MM.1S (cell line): Measurements from ENCODE around the gene TTC7B.

Experiments
- DNase-seq: peaks from one replicate; pipeline ENCODE4 v3.0.0-alpha.2; 2015
- H2AFZ ChIP-seq: fragments of 300-600 bp; sonication (generic); 2 replicates; pipeline ENCODE4 v1.6.0; 2016; ENCODE audit warnings: antibody characterized with exemption, low read length
- H3F3A ChIP-seq: fragments of 300-600 bp; sonication (generic); 2 replicates; pipeline ENCODE4 v1.6.1; 2016; ENCODE audit warnings: mild to moderate bottlenecking, antibody characterized with exemption, low read length, moderate library complexity, mixed read lengths; ENCODE audit not compliant: insufficient read depth
- H3K27ac ChIP-seq: fragments of 300-600 bp; sonication (generic); 2 replicates; pipeline ENCODE4 v1.5.1; 2016; ENCODE audit warnings: mild to moderate bottlenecking, low read length
- H3K27me3 ChIP-seq: fragments of 300-600 bp; sonication (generic); replicated peaks from 2 replicates; pipeline ENCODE4 v1.6.0; 2016; ENCODE audit warnings: low read length; ENCODE audit not compliant: insufficient read depth
- H3K36me3 ChIP-seq: fragments of 300-600 bp; sonication (generic); replicated peaks from 2 replicates; pipeline ENCODE4 v1.6.1; 2016; ENCODE audit warnings: mild to moderate bottlenecking, low read length, mixed read lengths; ENCODE audit not compliant: insufficient read depth
- H3K4me1 ChIP-seq: fragments of 300-600 bp; sonication (generic); 2 replicates; pipeline ENCODE4 v1.6.1; 2016; ENCODE audit warnings: low read length, mixed read lengths
- H3K4me2 ChIP-seq: fragments of 300-600 bp; sonication (generic); 2 replicates; pipeline ENCODE4 v1.6.0; 2016; ENCODE audit warnings: low read depth, low read length
- H3K4me3 ChIP-seq: fragments of 300-600 bp; sonication (generic); 2 replicates; pipeline ENCODE4 v1.5.1; 2016; ENCODE audit warnings: low read length, mixed read lengths
- H3K79me2 ChIP-seq: fragments of 300-600 bp; sonication (generic); 2 replicates; pipeline ENCODE4 v1.6.1; 2016; ENCODE audit warnings: mixed run types, low read length, mixed read lengths
- H3K9ac ChIP-seq: fragments of 300-600 bp; sonication (generic); 2 replicates; pipeline ENCODE4 v1.6.1; 2016; ENCODE audit warnings: low read length, mixed read lengths
- H3K9me2 ChIP-seq: fragments of 300-600 bp; sonication (generic); replicated peaks from 2 replicates; pipeline ENCODE4 v1.6.1; 2016; ENCODE audit warnings: mild to moderate bottlenecking, low read length, mixed read lengths; ENCODE audit not compliant: insufficient read depth
- H3K9me3 ChIP-seq: fragments of 300-600 bp; sonication (generic); replicated peaks from 2 replicates; pipeline ENCODE4 v1.6.1; 2016; ENCODE audit warnings: mild to moderate bottlenecking, low read length, mixed read lengths; ENCODE audit not compliant: insufficient read depth
- H4K20me1 ChIP-seq: fragments of 300-600 bp; sonication (generic); 2 replicates; pipeline ENCODE4 v1.6.1; 2016; ENCODE audit warnings: mild to moderate bottlenecking, low read length, moderate library complexity, mixed read lengths; ENCODE audit not compliant: insufficient read depth
- EZH2 ChIP-seq: fragments of 300-600 bp; sonication (generic); optimal IDR thresholded peaks from 2 replicates; pipeline ENCODE3; 2017; ENCODE audit warnings: low read depth, mild to moderate bottlenecking, antibody characterized with exemption, low read length, mixed read lengths
- EZH2phosphoT487 ChIP-seq: fragments of 300-600 bp; sonication (generic); IDR thresholded peaks from 2 replicates; pipeline ENCODE4 v1.6.1; 2018; ENCODE audit warnings: antibody characterized with exemption, low read length
- TF ChIP-seq, protein P1 (sequence below): fragments of 300-600 bp; sonication (generic); IDR thresholded peaks from 2 replicates; pipeline ENCODE4 v1.5.1; 2016; ENCODE audit warnings: antibody characterized with exemption, low read length, mixed read lengths

Gene TTC7B

DNA sequence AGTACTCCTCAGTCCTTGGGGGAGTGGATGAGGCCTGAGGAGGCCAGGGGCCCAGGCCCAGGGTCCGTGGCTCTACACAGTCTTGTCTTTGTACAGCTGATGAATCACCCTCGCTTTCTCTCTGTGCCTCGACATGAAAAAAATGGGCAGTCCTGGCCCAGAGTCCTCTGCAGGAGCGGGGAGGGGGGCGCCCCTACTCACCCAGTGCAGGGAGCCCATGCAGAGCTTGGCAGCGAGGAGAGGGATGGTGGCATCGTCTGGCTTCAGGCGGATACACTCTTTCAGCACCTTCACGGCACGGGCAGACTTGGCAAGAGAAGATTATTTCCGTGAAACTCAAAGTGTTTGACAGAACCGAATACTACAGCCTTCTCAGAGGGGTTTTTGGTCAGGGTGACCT, 159.3 kb downstream of the TTC7B start:
- Histone ChIP-seq H3K79me2 (no peaks in the 10 kb centered on the region), H4K20me1 (no peaks in the 10 kb centered on the region), H3K4me1 (no peaks in the 10 kb centered on the region), H2AFZ (no peak overlapping the region), H3K9ac (no peak overlapping the region), H3K27ac (no peak overlapping the region), H3K9me3 (no peaks in the 10 kb centered on the region), H3K36me3 (no peaks in the 10 kb centered on the region), H3K9me2 (no peaks in the 10 kb centered on the region), H3K4me3 (no peak overlapping the region), H3F3A (no peaks in the 10 kb centered on the region), H3K27me3 (no peaks in the 10 kb centered on the region), H3K4me2 (no peak overlapping the region)
- TF ChIP-seq EZH2, result no peak
- DNase-seq, result no peak

DNA sequence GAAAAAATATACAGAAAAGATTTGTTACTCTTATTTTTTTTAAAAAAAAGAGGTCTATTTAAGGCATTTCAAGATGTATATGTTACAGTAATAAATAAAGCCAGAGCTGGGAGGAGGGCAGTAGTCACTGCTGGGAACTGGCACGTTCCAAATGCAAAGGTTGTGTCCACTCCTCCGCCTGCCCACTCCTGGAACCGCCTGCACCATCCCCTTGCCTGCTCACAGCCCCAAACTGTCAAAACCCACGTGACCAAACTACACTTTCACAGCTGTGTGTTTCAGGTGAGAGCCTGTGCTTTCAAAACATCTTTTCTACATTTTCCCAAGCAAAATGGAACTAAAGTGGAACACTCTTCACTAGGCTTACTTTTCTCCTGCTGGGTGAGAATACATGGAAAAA, 160.4 kb downstream of the TTC7B start:
- H2AFZ ChIP-seq, result no peak overlapping the region
- H3K36me3 ChIP-seq, result no peaks in the 10 kb centered on the region
- TF ChIP-seq EZH2, result no peak
- no peak for TF ChIP-seq EZH2phosphoT487
- TF ChIP-seq, protein P1, sequence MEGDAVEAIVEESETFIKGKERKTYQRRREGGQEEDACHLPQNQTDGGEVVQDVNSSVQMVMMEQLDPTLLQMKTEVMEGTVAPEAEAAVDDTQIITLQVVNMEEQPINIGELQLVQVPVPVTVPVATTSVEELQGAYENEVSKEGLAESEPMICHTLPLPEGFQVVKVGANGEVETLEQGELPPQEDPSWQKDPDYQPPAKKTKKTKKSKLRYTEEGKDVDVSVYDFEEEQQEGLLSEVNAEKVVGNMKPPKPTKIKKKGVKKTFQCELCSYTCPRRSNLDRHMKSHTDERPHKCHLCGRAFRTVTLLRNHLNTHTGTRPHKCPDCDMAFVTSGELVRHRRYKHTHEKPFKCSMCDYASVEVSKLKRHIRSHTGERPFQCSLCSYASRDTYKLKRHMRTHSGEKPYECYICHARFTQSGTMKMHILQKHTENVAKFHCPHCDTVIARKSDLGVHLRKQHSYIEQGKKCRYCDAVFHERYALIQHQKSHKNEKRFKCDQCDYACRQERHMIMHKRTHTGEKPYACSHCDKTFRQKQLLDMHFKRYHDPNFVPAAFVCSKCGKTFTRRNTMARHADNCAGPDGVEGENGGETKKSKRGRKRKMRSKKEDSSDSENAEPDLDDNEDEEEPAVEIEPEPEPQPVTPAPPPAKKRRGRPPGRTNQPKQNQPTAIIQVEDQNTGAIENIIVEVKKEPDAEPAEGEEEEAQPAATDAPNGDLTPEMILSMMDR, result no peak
- H3K9me3 ChIP-seq, result no peaks in the 10 kb centered on the region
- H3K27ac ChIP-seq, result no peak overlapping the region
- no peaks in the 10 kb centered on the region for H4K20me1 ChIP-seq
- H3K79me2 ChIP-seq, result no peaks in the 10 kb centered on the region
- no peak overlapping the region for H3K9ac ChIP-seq
- H3K4me2 ChIP-seq, result no peak overlapping the region
- H3K4me1 ChIP-seq, result no peaks in the 10 kb centered on the region
- no peaks in the 10 kb centered on the region for H3K9me2 ChIP-seq
- no peak for DNase-seq
- no peaks in the 10 kb centered on the region for H3K27me3 ChIP-seq
- no peak overlapping the region for H3K4me3 ChIP-seq
- no peaks in the 10 kb centered on the region for H3F3A ChIP-seq

DNA sequence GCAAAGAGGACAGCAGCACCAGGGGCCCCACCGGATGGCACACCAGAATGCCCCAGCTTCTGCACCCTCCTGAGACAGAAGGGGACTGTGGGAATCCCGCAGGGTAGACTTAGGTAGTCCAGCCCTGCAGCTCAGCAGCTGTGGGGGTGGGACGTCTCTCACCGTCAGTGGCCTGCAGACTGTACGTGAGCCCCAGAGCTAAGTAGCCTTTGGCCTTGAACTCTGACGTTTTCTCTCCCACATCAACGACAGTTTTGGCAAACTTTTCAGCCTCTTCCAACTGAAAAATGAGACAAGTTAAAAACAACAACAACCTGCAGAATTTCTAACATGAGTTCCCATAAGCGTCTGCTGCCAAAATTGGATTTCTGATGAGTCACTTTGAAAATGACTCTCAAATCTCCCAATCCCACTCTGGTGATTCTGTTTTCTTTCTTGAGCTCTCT, 161.4 kb downstream of the TTC7B start:
- no peak for TF ChIP-seq EZH2phosphoT487
- TF ChIP-seq, protein P1, result no peak
- TF ChIP-seq EZH2, result no peak
- H3K9ac ChIP-seq, result no peak overlapping the region
- H3K9me3 ChIP-seq, result no peaks in the 10 kb centered on the region
- H3K27ac ChIP-seq, result no peak overlapping the region
- H4K20me1 ChIP-seq, result no peaks in the 10 kb centered on the region
- DNase-seq, result no peak
- no peaks in the 10 kb centered on the region for H3K4me1 ChIP-seq
- H3K27me3 ChIP-seq, result no peaks in the 10 kb centered on the region
- H3K4me3 ChIP-seq, result no peak overlapping the region
- H3F3A ChIP-seq, result no peaks in the 10 kb centered on the region
- no peaks in the 10 kb centered on the region for H3K36me3 ChIP-seq
- H3K4me2 ChIP-seq, result no peak overlapping the region
- no peak overlapping the region for H2AFZ ChIP-seq
- no peaks in the 10 kb centered on the region for H3K9me2 ChIP-seq
- no peaks in the 10 kb centered on the region for H3K79me2 ChIP-seq

DNA sequence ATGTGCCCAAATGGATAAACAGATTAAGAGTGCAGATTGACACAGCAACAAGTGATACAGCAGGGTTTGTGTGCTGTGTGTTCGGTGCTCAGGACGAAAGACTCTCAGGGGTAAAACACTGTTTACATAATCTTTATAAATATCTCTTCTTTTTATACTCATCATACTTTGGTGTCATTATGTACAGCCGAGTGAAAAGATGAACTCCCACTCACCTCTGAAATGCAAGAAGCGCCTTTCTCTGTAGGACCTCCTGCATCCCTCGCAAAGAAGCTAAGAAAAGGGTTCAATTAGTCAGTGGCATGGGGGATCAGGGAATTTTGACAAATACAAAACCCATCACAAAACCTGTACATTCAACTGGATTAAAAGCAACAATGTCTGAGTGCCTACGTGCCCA, 163.6 kb downstream of the TTC7B start:
- Histone ChIP-seq H3K9ac (no peak overlapping the region), H3K9me3 (no peaks in the 10 kb centered on the region), H3K4me1 (no peaks in the 10 kb centered on the region), H3K9me2 (no peaks in the 10 kb centered on the region), H2AFZ (no peak overlapping the region), H3F3A (no peaks in the 10 kb centered on the region), H3K4me3 (no peak overlapping the region), H3K79me2 (no peaks in the 10 kb centered on the region), H3K36me3 (no peaks in the 10 kb centered on the region), H4K20me1 (no peaks in the 10 kb centered on the region), H3K27ac (no peak overlapping the region), H3K4me2 (no peak overlapping the region), H3K27me3 (no peaks in the 10 kb centered on the region)
- TF ChIP-seq, protein P1, result no peak
- TF ChIP-seq EZH2 (no peak), EZH2phosphoT487 (no peak)
- DNase-seq, result no peak
